IMR-90 (cell line): ENCODE results near the gene TMTC2. TPM values are rescaled to one million over a fixed set of nuclear protein-coding genes. Genes with fewer than 3 reads are reported as not detected.

Experiments used
- ATAC-seq: fragments of 200-7000 bp; cut with Tn5 transposase; 2 replicates; pipeline ENCODE4 v1.9.1; 2020; ENCODE audit warnings: low read depth, mild to moderate bottlenecking, moderate library complexity
- BruUV-seq: library from RNA; stranded (reverse); fragments of 400-500 nt; replicated peaks from 2 replicates; lab custom pipeline; 2021; lab: Mats Ljungman, UMichigan
- CTCF ChIA-PET: fragments of 300-600 bp; formaldehyde crosslinking; extraction: SDS; loops from one replicate; lab custom pipeline; 2021; ENCODE audit warnings: antibody characterized with exemption; lab: Yijun Ruan, JAX
- POLR2A ChIA-PET: fragments of 300-600 bp; sonication (Branson Sonifier 250); formaldehyde crosslinking; loops from one replicate; lab custom pipeline; 2022; ENCODE audit warnings: antibody characterized with exemption; ENCODE audit not compliant: unreplicated experiment; lab: Charles Lee
- DNase-seq: peaks from one replicate; pipeline ENCODE4 v3.0.0; 2013
- H2AFZ ChIP-seq: replicated peaks from 2 replicates; pipeline ENCODE3; 2013; ENCODE audit warnings: low read length, mild to moderate bottlenecking; ENCODE audit not compliant: poor library complexity
- H2AK5ac ChIP-seq: 2 replicates; pipeline ENCODE4 v1.6.1; 2013; ENCODE audit warnings: low read depth, low read length, inconsistent platforms
- H2AK9ac ChIP-seq: replicated peaks from 2 replicates; pipeline ENCODE3; 2013; ENCODE audit warnings: mild to moderate bottlenecking, low read depth, low read length, moderate library complexity; ENCODE audit not compliant: poor library complexity
- H2BK120ac ChIP-seq: 2 replicates; pipeline ENCODE4 v1.6.1; 2013; ENCODE audit warnings: low read depth, low read length, inconsistent platforms
- H2BK15ac ChIP-seq: 3 replicates; pipeline ENCODE4 v1.6.1; 2013; ENCODE audit warnings: low read depth, low read length, inconsistent platforms
- H2BK20ac ChIP-seq: 2 replicates; pipeline ENCODE4 v1.6.1; 2013; ENCODE audit warnings: low read depth, mild to moderate bottlenecking, inconsistent platforms, low read length, moderate library complexity
- H2BK5ac ChIP-seq: 2 replicates; pipeline ENCODE4 v1.6.1; 2013; ENCODE audit warnings: mild to moderate bottlenecking, low read depth, low read length, inconsistent platforms; ENCODE audit not compliant: poor library complexity, severe bottlenecking
- H3K14ac ChIP-seq: replicated peaks from 2 replicates; pipeline ENCODE4 v1.6.1; 2013; ENCODE audit warnings: low read depth, low read length, inconsistent platforms
- H3K18ac ChIP-seq: 2 replicates; pipeline ENCODE4 v1.6.1; 2013; ENCODE audit warnings: low read depth, low read length, control low read depth
- H3K23ac ChIP-seq: 2 replicates; pipeline ENCODE4 v1.6.1; 2013; ENCODE audit warnings: low read depth, low read length, inconsistent platforms
- H3K27ac ChIP-seq: 2 replicates; pipeline ENCODE4 v1.5.1; 2013; ENCODE audit warnings: mild to moderate bottlenecking, control low read depth, low read length; ENCODE audit not compliant: insufficient read depth
- H3K27me3 ChIP-seq: 2 replicates; pipeline ENCODE4 v1.6.1; 2013; ENCODE audit warnings: low read length; ENCODE audit not compliant: control insufficient read depth, insufficient read depth
- H3K36me3 ChIP-seq: 2 replicates; pipeline ENCODE4 v1.6.1; 2013; ENCODE audit warnings: low read length, mixed read lengths; ENCODE audit not compliant: control insufficient read depth, insufficient read depth
- H3K4ac ChIP-seq: 2 replicates; pipeline ENCODE4 v1.6.1; 2013; ENCODE audit warnings: low read depth, low read length, inconsistent platforms
- H3K4me1 ChIP-seq: 2 replicates; pipeline ENCODE4 v1.6.1; 2013; ENCODE audit warnings: low read length, mixed read lengths; ENCODE audit not compliant: control insufficient read depth, insufficient read depth
- H3K4me2 ChIP-seq: 2 replicates; pipeline ENCODE4 v1.6.1; 2013; ENCODE audit warnings: low read depth, mild to moderate bottlenecking, control low read depth, low read length, moderate library complexity
- H3K4me3 ChIP-seq: 2 replicates; pipeline ENCODE4 v1.5.1; 2013; ENCODE audit warnings: low read depth, mild to moderate bottlenecking, control low read depth, low read length, moderate library complexity; ENCODE audit not compliant: insufficient read depth
- H3K56ac ChIP-seq: 2 replicates; pipeline ENCODE4 v1.6.1; 2013; ENCODE audit warnings: low read length, inconsistent platforms; ENCODE audit not compliant: insufficient read depth; ENCODE audit errors: extremely low read depth
- H3K79me1 ChIP-seq, 2 experiments: 2 replicates each; pipeline ENCODE4 v1.6.1; 2013; ENCODE audit warnings: low read length in 2 of 2, inconsistent platforms in 1 of 2, low read depth in 1 of 2
- H3K9ac ChIP-seq: 2 replicates; pipeline ENCODE4 v1.6.1; 2013; ENCODE audit warnings: low read depth, low read length, control low read depth
- H3K9me1 ChIP-seq: 2 replicates; pipeline ENCODE4 v1.6.1; 2013; ENCODE audit warnings: low read length, inconsistent platforms; ENCODE audit not compliant: insufficient read depth
- H3K9me3 ChIP-seq: 2 replicates; pipeline ENCODE4 v1.6.1; 2013; ENCODE audit warnings: low read length; ENCODE audit not compliant: control insufficient read depth, insufficient read depth
- H4K20me1 ChIP-seq: 2 replicates; pipeline ENCODE4 v1.6.1; 2013; ENCODE audit warnings: low read length, inconsistent platforms; ENCODE audit not compliant: insufficient read depth
- H4K5ac ChIP-seq: 2 replicates; pipeline ENCODE4 v1.6.1; 2013; ENCODE audit warnings: mild to moderate bottlenecking, low read depth, low read length, control low read depth
- H4K8ac ChIP-seq, 2 experiments: 2 replicates each; pipeline ENCODE4 v1.6.1; 2013; ENCODE audit warnings: low read depth in 2 of 2, low read length in 2 of 2, control low read depth in 1 of 2, inconsistent platforms in 1 of 2
- H4K91ac ChIP-seq: 2 replicates; pipeline ENCODE4 v1.6.1; 2013; ENCODE audit warnings: low read depth, low read length, inconsistent platforms; ENCODE audit not compliant: insufficient read depth
- BHLHE40 ChIP-seq: fragments of 150-350 bp; IDR thresholded peaks from 2 replicates; pipeline ENCODE4 v1.6.1; 2016; ENCODE audit warnings: mild to moderate bottlenecking, low read depth, low read length
- CHD1 ChIP-seq: IDR thresholded peaks from 2 replicates; pipeline ENCODE4 v1.6.1; 2012; ENCODE audit warnings: low read depth, low read length, improper control_type of control experiment
- FOS ChIP-seq: fragments of 150-350 bp; IDR thresholded peaks from 2 replicates; pipeline ENCODE4 v1.6.1; 2016; ENCODE audit warnings: low read depth, low read length
- MAFK ChIP-seq: IDR thresholded peaks from 2 replicates; pipeline ENCODE4 v1.6.1; 2012; ENCODE audit warnings: low read depth, low read length, improper control_type of control experiment
- MXI1 ChIP-seq: IDR thresholded peaks from 2 replicates; pipeline ENCODE4 v1.6.1; 2012; ENCODE audit warnings: low read depth, mild to moderate bottlenecking, low read length, moderate library complexity, borderline replicate concordance
- NFE2L2 ChIP-seq: fragments of 150-350 bp; IDR thresholded peaks from 2 replicates; pipeline ENCODE4 v1.6.1; 2016; ENCODE audit warnings: low read depth, mild to moderate bottlenecking, low read length
- POLR2A ChIP-seq: IDR thresholded peaks from 2 replicates; pipeline ENCODE4 v1.6.1; 2012; ENCODE audit warnings: mild to moderate bottlenecking, low read depth, low read length
- RAD21 ChIP-seq: IDR thresholded peaks from 2 replicates; pipeline ENCODE4 v1.6.1; 2012; ENCODE audit warnings: low read length, improper control_type of control experiment
- RCOR1 ChIP-seq: IDR thresholded peaks from 2 replicates; pipeline ENCODE4 v1.6.1; 2012; ENCODE audit warnings: mild to moderate bottlenecking, low read length, improper control_type of control experiment; ENCODE audit not compliant: insufficient replicate concordance
- RFX5 ChIP-seq: IDR thresholded peaks from 2 replicates; pipeline ENCODE4 v1.8.0; 2012; ENCODE audit warnings: low read depth, mild to moderate bottlenecking, low read length, moderate library complexity
- SMC3 ChIP-seq: fragments of 150-350 bp; IDR thresholded peaks from 2 replicates; pipeline ENCODE4 v1.6.1; 2016; ENCODE audit warnings: low read depth, mild to moderate bottlenecking, antibody characterized with exemption, low read length, moderate library complexity
- WGBS, 2 experiments: methylation state at CpG; one replicate each; pipeline versions ENCODE4 v1.1.5 to v1.1.7; 2013; ENCODE audit warnings: missing lambda C conversion rate in 2 of 2; ENCODE audit not compliant: insufficient read length in 1 of 2; ENCODE audit errors: extremely low coverage in 2 of 2; 5-methylcytosine and 5-hydroxymethylcytosine counted together
- dilution Hi-C: fragments of 300-500 bp; cut with HindIII; formaldehyde crosslinking; loops from one replicate; pipeline ENCODE4 v1.14.3; 2018; ENCODE audit warnings: low sequenced_read_pairs; ENCODE audit not compliant: unreplicated experiment
- in situ Hi-C: fragments of 300-500 bp; cut with MboI; formaldehyde crosslinking; loops from 3 replicates; pipeline ENCODE4 v1.14.3; 2019; ENCODE audit warnings: low sequenced_read_pairs, inconsistent platforms, mixed read lengths
- intact Hi-C: fragments of 100-400 bp; cut with micrococcal nuclease; formaldehyde crosslinking; loops from 2 replicates; pipeline ENCODE4 v1.10.0; 2022
- polyA plus RNA-seq, 3 experiments: library from polyadenylated mRNA; depleted of rRNA; stranded (reverse); fragments of >200 nt; gene quantifications; 2 replicates each; pipeline ENCODE4 v1.2.3, GENCODE V29; 2012; ENCODE audit warnings: low replicate concordance in 1 of 3
- total RNA-seq: library from RNA; depleted of rRNA; stranded (reverse); fragments of >200 nt; gene quantifications from 2 replicates; pipeline ENCODE4 v1.2.3, GENCODE V29; 2012
- TF ChIP-seq, protein P1 (sequence below): fragments of 150-350 bp; IDR thresholded peaks from 2 replicates; pipeline ENCODE4 v1.6.1; 2016; ENCODE audit warnings: low read depth, mild to moderate bottlenecking, low read length, moderate library complexity, borderline replicate concordance
- TF ChIP-seq, protein P2 (sequence below): fragments of 150-350 bp; IDR thresholded peaks from 2 replicates; pipeline ENCODE4 v1.6.1; 2017; ENCODE audit warnings: mild to moderate bottlenecking, antibody characterized with exemption, low read length, low read depth

Gene TMTC2
- total and polyA plus RNA-seq, 2 of the 4 experiments (the other 2 are of a cell fraction), result 0.56 to 1.4 TPM

DNA sequence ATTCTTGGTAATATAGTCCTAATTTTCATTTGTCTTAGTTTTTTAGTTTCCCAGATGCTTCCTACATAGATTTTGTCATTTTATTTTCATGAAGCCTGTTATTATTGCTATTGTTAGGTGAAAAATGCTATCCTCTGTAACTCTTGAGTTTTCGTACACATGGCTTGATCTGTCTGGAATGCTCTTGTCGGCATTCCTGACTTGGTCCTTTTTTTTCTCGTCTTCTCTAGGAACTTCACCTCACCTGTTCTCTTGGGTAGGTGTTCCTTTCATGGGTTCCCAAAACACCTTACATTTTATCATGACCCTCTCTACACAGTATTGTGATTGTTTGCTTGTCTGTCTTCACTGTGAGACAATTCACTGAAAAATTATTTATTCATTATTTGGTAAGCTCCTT, 267.4 kb downstream of the TMTC2 start:
- dilution Hi-C loops (no loop called here), intact Hi-C loops (no loop called here), in situ Hi-C loops (no loop called here)
- H3K23ac ChIP-seq, result no peak overlapping the region
- ChIA-PET POLR2A (no interaction called here), CTCF (no interaction called here)
- no peak overlapping the region for H3K18ac ChIP-seq
- H3K27me3 ChIP-seq, result no peaks in the 10 kb centered on the region
- no peaks in the 10 kb centered on the region for H3K79me1 ChIP-seq
- H3K4me1 ChIP-seq, result no peaks in the 10 kb centered on the region
- no CpG with 5 or more reads among the region's 3 CpGs for WGBS, 2 experiments
- no peaks in the 10 kb centered on the region for H3K36me3 ChIP-seq
- no peak overlapping the region for H3K4ac ChIP-seq
- H3K9me1 ChIP-seq, result no peaks in the 10 kb centered on the region
- no peak overlapping the region for H2AK5ac ChIP-seq
- H2BK15ac ChIP-seq, result no peak overlapping the region
- ATAC-seq (no peak), DNase-seq (no peak)
- no peak overlapping the region for H2BK20ac ChIP-seq
- no peak for TF ChIP-seq NFE2L2
- TF ChIP-seq SMC3, result no peak
- TF ChIP-seq CHD1, result no peak
- TF ChIP-seq MXI1, result no peak
- TF ChIP-seq, protein P1, sequence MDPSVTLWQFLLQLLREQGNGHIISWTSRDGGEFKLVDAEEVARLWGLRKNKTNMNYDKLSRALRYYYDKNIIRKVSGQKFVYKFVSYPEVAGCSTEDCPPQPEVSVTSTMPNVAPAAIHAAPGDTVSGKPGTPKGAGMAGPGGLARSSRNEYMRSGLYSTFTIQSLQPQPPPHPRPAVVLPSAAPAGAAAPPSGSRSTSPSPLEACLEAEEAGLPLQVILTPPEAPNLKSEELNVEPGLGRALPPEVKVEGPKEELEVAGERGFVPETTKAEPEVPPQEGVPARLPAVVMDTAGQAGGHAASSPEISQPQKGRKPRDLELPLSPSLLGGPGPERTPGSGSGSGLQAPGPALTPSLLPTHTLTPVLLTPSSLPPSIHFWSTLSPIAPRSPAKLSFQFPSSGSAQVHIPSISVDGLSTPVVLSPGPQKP, result no peak
- TF ChIP-seq MAFK, result no peak
- TF ChIP-seq RCOR1, result no peak
- TF ChIP-seq, protein P2, sequence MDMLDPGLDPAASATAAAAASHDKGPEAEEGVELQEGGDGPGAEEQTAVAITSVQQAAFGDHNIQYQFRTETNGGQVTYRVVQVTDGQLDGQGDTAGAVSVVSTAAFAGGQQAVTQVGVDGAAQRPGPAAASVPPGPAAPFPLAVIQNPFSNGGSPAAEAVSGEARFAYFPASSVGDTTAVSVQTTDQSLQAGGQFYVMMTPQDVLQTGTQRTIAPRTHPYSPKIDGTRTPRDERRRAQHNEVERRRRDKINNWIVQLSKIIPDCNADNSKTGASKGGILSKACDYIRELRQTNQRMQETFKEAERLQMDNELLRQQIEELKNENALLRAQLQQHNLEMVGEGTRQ, result no peak
- TF ChIP-seq RAD21, result no peak
- TF ChIP-seq FOS, result no peak
- TF ChIP-seq RFX5, result no peak
- TF ChIP-seq POLR2A, result no peak
- no peak for TF ChIP-seq BHLHE40
- no peak overlapping the region for H3K14ac ChIP-seq
- H2AK9ac ChIP-seq, result no peak overlapping the region
- no peak overlapping the region for H4K8ac ChIP-seq
- no peak overlapping the region for H4K5ac ChIP-seq
- H3K27ac ChIP-seq, result no peak overlapping the region
- no peak overlapping the region for H2BK5ac ChIP-seq
- no peaks in the 10 kb centered on the region for H3K9me3 ChIP-seq
- no peak overlapping the region for H4K91ac ChIP-seq
- no peak overlapping the region for H3K4me2 ChIP-seq
- H2AFZ ChIP-seq, result no peak overlapping the region
- no TSS peak for BruUV-seq
- H3K4me3 ChIP-seq, result no peak overlapping the region
- H4K20me1 ChIP-seq, result no peaks in the 10 kb centered on the region
- no peak overlapping the region for H3K56ac ChIP-seq
- H3K9ac ChIP-seq, result no peak overlapping the region
- H2BK120ac ChIP-seq, result no peak overlapping the region
